Measurements from ENCODE around the gene PCGF2.

DNA sequence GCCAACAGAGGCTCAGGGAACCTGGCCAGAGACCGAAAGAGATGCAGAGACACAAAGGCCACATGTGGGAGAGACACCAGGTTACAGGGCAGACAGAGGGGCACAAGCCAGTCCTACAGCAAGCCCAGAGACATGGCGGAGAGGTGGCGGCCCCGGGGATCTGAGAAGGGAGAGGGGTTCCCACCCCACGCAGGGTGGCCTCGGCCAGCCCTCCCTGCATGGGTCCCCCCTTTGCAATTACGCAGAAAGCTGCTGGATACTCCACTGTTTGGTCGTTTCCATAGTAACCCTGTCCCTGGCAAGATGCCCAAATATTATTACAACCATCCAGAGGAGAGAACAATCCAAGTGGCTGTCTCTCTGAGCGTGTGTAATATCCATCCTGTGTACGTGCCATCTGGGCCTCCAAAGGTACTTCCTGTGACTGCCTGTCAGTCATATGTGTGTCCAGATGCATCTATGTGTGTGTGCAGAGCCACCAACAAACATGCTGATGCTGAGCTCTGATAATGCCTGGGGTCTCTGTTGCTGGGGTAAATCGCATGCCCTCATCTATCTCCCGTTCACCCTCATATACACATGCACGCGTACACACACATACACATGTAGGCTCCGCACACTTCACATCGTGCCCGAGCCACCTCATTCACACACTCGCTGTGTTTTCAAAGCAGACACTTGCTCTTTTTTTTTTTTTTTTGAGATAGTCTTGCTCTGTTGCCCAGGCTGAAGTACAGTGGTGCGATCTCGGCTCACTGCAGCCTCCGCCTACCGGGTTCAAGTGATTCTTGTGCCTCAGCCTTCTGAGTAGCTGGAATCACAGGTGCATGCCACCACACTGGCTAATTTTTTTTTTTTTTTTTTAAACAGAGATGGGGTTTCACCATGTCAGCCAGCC, 5.5 kb downstream of the PCGF2 start:
- TF ChIP-seq EP400 (IDR thresholded peaks at IDR 0.05) (no peak), ZBTB8A (IDR thresholded peaks at IDR 0.05; ENCODE audit: partially characterized antibody) (no peak), ETV5 (CRISPR knock-in tag; IDR thresholded peaks at IDR 0.05; ENCODE audit: low read depth) (no peak), FOXM1 (IDR thresholded peaks at IDR 0.05; ENCODE audit: low read depth) (no peak), FOXM1 (CRISPR knock-in tag; IDR thresholded peaks at IDR 0.05; ENCODE audit: low read depth) (no peak), ELF4 (CRISPR knock-in tag; IDR thresholded peaks at IDR 0.05) (no peak), KDM1A (IDR thresholded peaks at IDR 0.05) (no peak)
- TF ChIP-seq, protein P1, sequence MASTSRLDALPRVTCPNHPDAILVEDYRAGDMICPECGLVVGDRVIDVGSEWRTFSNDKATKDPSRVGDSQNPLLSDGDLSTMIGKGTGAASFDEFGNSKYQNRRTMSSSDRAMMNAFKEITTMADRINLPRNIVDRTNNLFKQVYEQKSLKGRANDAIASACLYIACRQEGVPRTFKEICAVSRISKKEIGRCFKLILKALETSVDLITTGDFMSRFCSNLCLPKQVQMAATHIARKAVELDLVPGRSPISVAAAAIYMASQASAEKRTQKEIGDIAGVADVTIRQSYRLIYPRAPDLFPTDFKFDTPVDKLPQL (IDR thresholded peaks at IDR 0.05; ENCODE audit: extremely low read depth, insufficient read length) = no peak
- TF ChIP-seq, protein P2, sequence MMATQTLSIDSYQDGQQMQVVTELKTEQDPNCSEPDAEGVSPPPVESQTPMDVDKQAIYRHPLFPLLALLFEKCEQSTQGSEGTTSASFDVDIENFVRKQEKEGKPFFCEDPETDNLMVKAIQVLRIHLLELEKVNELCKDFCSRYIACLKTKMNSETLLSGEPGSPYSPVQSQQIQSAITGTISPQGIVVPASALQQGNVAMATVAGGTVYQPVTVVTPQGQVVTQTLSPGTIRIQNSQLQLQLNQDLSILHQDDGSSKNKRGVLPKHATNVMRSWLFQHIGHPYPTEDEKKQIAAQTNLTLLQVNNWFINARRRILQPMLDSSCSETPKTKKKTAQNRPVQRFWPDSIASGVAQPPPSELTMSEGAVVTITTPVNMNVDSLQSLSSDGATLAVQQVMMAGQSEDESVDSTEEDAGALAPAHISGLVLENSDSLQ (IDR thresholded peaks at IDR 0.05) = peak; percentile 78

Data from K562 (cell line).